ENCODE measurements around the gene LAMA3.
A peak's percentile ranks its signal among the peaks of the same experiment; 100 is the strongest.
"Not testable (repeated sequence)": the region's sequence is repeated elsewhere in the genome, so short reads cannot be mapped to it uniquely, and the experiment has no call there.

Gene LAMA3

GRCh38 chr18:23714576-23714975, 25.3 kb downstream of the LAMA3 start:
- Histone ChIP-seq H2BK5ac (ENCODE audit: low read depth, low read length, poor library complexity, severe bottlenecking) (no peak overlapping the region), H3K23ac (ENCODE audit: low read length in 2 of 2) (no peak overlapping the region), H3K79me1 (replicated peaks; ENCODE audit: low read length, poor library complexity, severe bottlenecking) (no peaks in the 10 kb centered on the region), H3K4ac (ENCODE audit: low read depth in 1 of 2, low read length in 2 of 2) (no peak overlapping the region), H3K4me2 (ENCODE audit: low read length, poor library complexity, severe bottlenecking) (no peak overlapping the region), H3K18ac (ENCODE audit: low read depth in 1 of 2, low read length in 2 of 2) (no peak overlapping the region), H4K91ac (ENCODE audit: low read length) (no peak overlapping the region), H2AFZ (ENCODE audit: low read depth, low read length) (no peak overlapping the region), H3K36me3 (ENCODE audit: control insufficient read depth in 1 of 2, insufficient read depth in 2 of 2, low read depth in 1 of 2, low read length in 2 of 2) (peaks cover 0 to 3% of the 10 kb centered on the region in 2 experiments), H3K4me3 (ENCODE audit: insufficient read depth in 1 of 2, low read depth in 1 of 2, low read length in 2 of 2) (no peak overlapping the region), H3K27ac (ENCODE audit: low read length, poor library complexity, severe bottlenecking) (no peak overlapping the region), H3K9me3 (ENCODE audit: control insufficient read depth, low read length) (no peaks in the 10 kb centered on the region), H3K9ac (ENCODE audit: low read length) (no peak overlapping the region), H2BK12ac (ENCODE audit: low read length in 2 of 2) (no peak overlapping the region), H2AK5ac (ENCODE audit: low read length, severe bottlenecking) (no peak overlapping the region), H3K4me1 (ENCODE audit: control insufficient read depth, insufficient read depth, low read depth, low read length) (peaks cover 10% of the 10 kb centered on the region), H2BK120ac (ENCODE audit: low read depth, low read length) (no peak overlapping the region), H3K14ac (ENCODE audit: low read length in 2 of 2) (no peak overlapping the region), H4K8ac (ENCODE audit: low read length) (no peak overlapping the region), H3K27me3 (ENCODE audit: control insufficient read depth in 1 of 2, insufficient read depth in 1 of 2, low read length in 2 of 2) (no peaks in the 10 kb centered on the region), H2BK15ac (ENCODE audit: low read depth, poor library complexity, severe bottlenecking) (no peak overlapping the region)
- DNase-seq = no peak
- WGBS = 100% methylated on average over 2 of the region's 4 CpGs

- H3K4me1 ChIP-seq (ENCODE audit: control insufficient read depth, insufficient read depth, low read depth, low read length); H2BK15ac ChIP-seq (ENCODE audit: low read depth, poor library complexity, severe bottlenecking); H2AFZ ChIP-seq (ENCODE audit: low read depth, low read length); H4K8ac ChIP-seq (ENCODE audit: low read length); H4K91ac ChIP-seq (ENCODE audit: low read length); H2BK5ac ChIP-seq (ENCODE audit: low read depth, low read length, poor library complexity, severe bottlenecking); H3K79me1 ChIP-seq (replicated peaks; ENCODE audit: low read length, poor library complexity, severe bottlenecking); H2AK5ac ChIP-seq (ENCODE audit: low read length, severe bottlenecking); H3K36me3 ChIP-seq (ENCODE audit: control insufficient read depth in 1 of 2, insufficient read depth in 2 of 2, low read depth in 1 of 2, low read length in 2 of 2); H2BK120ac ChIP-seq (ENCODE audit: low read depth, low read length); H3K4me3 ChIP-seq (ENCODE audit: insufficient read depth in 1 of 2, low read depth in 1 of 2, low read length in 2 of 2); H3K23ac ChIP-seq (ENCODE audit: low read length in 2 of 2); H3K4ac ChIP-seq (ENCODE audit: low read depth in 1 of 2, low read length in 2 of 2); H3K9me3 ChIP-seq (ENCODE audit: control insufficient read depth, low read length); H3K4me2 ChIP-seq (ENCODE audit: low read length, poor library complexity, severe bottlenecking); H3K14ac ChIP-seq (ENCODE audit: low read length in 2 of 2); H2BK12ac ChIP-seq (ENCODE audit: low read length in 2 of 2); H3K27me3 ChIP-seq (ENCODE audit: control insufficient read depth in 1 of 2, insufficient read depth in 1 of 2, low read length in 2 of 2): not testable (repeated sequence)
- peak; percentile 43 for DNase-seq
- H3K27ac ChIP-seq (ENCODE audit: low read length, poor library complexity, severe bottlenecking) = peak overlapping the region; percentile 37
- peak overlapping the region in 1 of 2 experiments; percentile 34 for H3K18ac ChIP-seq (ENCODE audit: low read depth in 1 of 2, low read length in 2 of 2)
- WGBS = 62% methylated on average over 7 of the region's 8 CpGs
- H3K9ac ChIP-seq (ENCODE audit: low read length) = peak overlapping the region; percentile 3
Observed at GRCh38 chr18:23716079-23716478, 26.8 kb downstream of the LAMA3 start.

- Histone ChIP-seq H2AFZ (ENCODE audit: low read depth, low read length) (no peak overlapping the region), H3K14ac (ENCODE audit: low read length in 2 of 2) (no peak overlapping the region), H3K4me3 (ENCODE audit: insufficient read depth in 1 of 2, low read depth in 1 of 2, low read length in 2 of 2) (no peak overlapping the region), H2BK15ac (ENCODE audit: low read depth, poor library complexity, severe bottlenecking) (no peak overlapping the region), H3K9ac (ENCODE audit: low read length) (peak overlapping the region; percentile 3), H2BK12ac (ENCODE audit: low read length in 2 of 2) (no peak overlapping the region), H2BK120ac (ENCODE audit: low read depth, low read length) (no peak overlapping the region), H3K4me1 (ENCODE audit: control insufficient read depth, insufficient read depth, low read depth, low read length) (peaks cover 10% of the 10 kb centered on the region), H2AK5ac (ENCODE audit: low read length, severe bottlenecking) (no peak overlapping the region), H4K91ac (ENCODE audit: low read length) (no peak overlapping the region), H3K79me1 (replicated peaks; ENCODE audit: low read length, poor library complexity, severe bottlenecking) (no peaks in the 10 kb centered on the region), H4K8ac (ENCODE audit: low read length) (no peak overlapping the region), H3K27ac (ENCODE audit: low read length, poor library complexity, severe bottlenecking) (peak overlapping the region; percentile 37), H3K9me3 (ENCODE audit: control insufficient read depth, low read length) (no peaks in the 10 kb centered on the region), H3K27me3 (ENCODE audit: control insufficient read depth in 1 of 2, insufficient read depth in 1 of 2, low read length in 2 of 2) (no peaks in the 10 kb centered on the region), H3K4me2 (ENCODE audit: low read length, poor library complexity, severe bottlenecking) (no peak overlapping the region), H2BK5ac (ENCODE audit: low read depth, low read length, poor library complexity, severe bottlenecking) (no peak overlapping the region), H3K18ac (ENCODE audit: low read depth in 1 of 2, low read length in 2 of 2) (no peak overlapping the region), H3K36me3 (ENCODE audit: control insufficient read depth in 1 of 2, insufficient read depth in 2 of 2, low read depth in 1 of 2, low read length in 2 of 2) (peaks cover 0 to 3% of the 10 kb centered on the region in 2 experiments), H3K4ac (ENCODE audit: low read depth in 1 of 2, low read length in 2 of 2) (no peak overlapping the region), H3K23ac (ENCODE audit: low read length in 2 of 2) (no peak overlapping the region)
- 0% methylated on average over 3 of the region's 3 CpGs for WGBS
- DNase-seq = peak; percentile 87
Observed at GRCh38 chr18:23716516-23716915, 27.3 kb downstream of the LAMA3 start.

GRCh38 chr18:23716966-23717365, 27.7 kb downstream of the LAMA3 start:
- peak; percentile 28 for DNase-seq
- Histone ChIP-seq H3K9ac (ENCODE audit: low read length) (peak overlapping the region; percentile 3), H2AK5ac (ENCODE audit: low read length, severe bottlenecking) (no peak overlapping the region), H3K9me3 (ENCODE audit: control insufficient read depth, low read length) (no peaks in the 10 kb centered on the region), H3K23ac (ENCODE audit: low read length in 2 of 2) (no peak overlapping the region), H4K91ac (ENCODE audit: low read length) (no peak overlapping the region), H3K4me1 (ENCODE audit: control insufficient read depth, insufficient read depth, low read depth, low read length) (peaks cover 10% of the 10 kb centered on the region), H3K4ac (ENCODE audit: low read depth in 1 of 2, low read length in 2 of 2) (no peak overlapping the region), H3K4me3 (ENCODE audit: insufficient read depth in 1 of 2, low read depth in 1 of 2, low read length in 2 of 2) (no peak overlapping the region), H2BK15ac (ENCODE audit: low read depth, poor library complexity, severe bottlenecking) (no peak overlapping the region), H2BK5ac (ENCODE audit: low read depth, low read length, poor library complexity, severe bottlenecking) (no peak overlapping the region), H3K27ac (ENCODE audit: low read length, poor library complexity, severe bottlenecking) (no peak overlapping the region), H3K27me3 (ENCODE audit: control insufficient read depth in 1 of 2, insufficient read depth in 1 of 2, low read length in 2 of 2) (no peaks in the 10 kb centered on the region), H3K4me2 (ENCODE audit: low read length, poor library complexity, severe bottlenecking) (no peak overlapping the region), H4K8ac (ENCODE audit: low read length) (no peak overlapping the region), H3K14ac (ENCODE audit: low read length in 2 of 2) (no peak overlapping the region), H2BK12ac (ENCODE audit: low read length in 2 of 2) (no peak overlapping the region), H3K36me3 (ENCODE audit: control insufficient read depth in 1 of 2, insufficient read depth in 2 of 2, low read depth in 1 of 2, low read length in 2 of 2) (peaks cover 0 to 3% of the 10 kb centered on the region in 2 experiments), H2AFZ (ENCODE audit: low read depth, low read length) (no peak overlapping the region), H2BK120ac (ENCODE audit: low read depth, low read length) (no peak overlapping the region), H3K18ac (ENCODE audit: low read depth in 1 of 2, low read length in 2 of 2) (no peak overlapping the region), H3K79me1 (replicated peaks; ENCODE audit: low read length, poor library complexity, severe bottlenecking) (no peaks in the 10 kb centered on the region)
